HK-2 (cell line): Measurements from ENCODE around the gene KCNH2.
A peak's percentile ranks its signal among the peaks of the same experiment; 100 is the strongest.

Source experiments
- DNase-seq: peaks from one replicate; pipeline ENCODE4 v3.0.0-alpha.2; 2018; ENCODE audit not compliant: unreplicated experiment

Gene KCNH2

DNA sequence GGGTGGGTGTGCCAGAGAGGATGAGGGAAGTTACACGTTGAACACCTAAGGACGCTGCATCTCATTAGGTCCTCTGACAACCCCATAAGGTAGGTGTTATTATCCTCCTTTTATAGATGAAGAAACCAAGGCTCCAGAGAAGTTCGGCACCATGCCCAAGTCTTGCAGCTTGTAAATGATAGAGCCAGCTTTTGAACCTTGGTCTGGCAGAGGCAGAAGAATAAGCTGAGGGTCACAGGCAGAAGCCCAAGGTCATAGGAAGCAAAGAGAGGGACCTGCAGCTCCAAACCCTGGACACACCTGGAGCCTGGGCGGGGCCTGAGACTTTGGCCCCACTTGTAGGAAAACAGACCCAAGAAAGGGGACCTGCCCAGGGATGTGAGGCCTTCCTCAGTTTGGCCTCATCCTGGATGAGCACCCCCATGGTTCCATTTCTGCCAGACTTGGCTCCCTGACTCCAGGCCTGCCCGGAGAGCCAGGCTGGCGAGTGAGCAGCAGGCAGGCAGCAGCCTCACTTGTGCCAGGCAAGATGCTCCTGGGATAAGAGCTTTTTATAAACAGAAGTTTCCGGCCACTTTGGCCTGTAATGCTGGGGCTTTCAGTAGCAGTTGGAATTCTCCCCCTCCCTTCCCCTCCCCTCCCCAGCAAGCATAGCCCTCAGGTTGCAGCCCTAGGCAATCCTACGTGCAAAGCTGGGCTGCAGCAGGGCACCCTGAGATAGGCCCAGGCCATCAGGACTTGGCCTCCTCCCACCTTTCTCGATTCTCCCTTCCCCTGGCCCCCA lies 2.4 kb downstream of the KCNH2 start:
- no peak for DNase-seq

DNA sequence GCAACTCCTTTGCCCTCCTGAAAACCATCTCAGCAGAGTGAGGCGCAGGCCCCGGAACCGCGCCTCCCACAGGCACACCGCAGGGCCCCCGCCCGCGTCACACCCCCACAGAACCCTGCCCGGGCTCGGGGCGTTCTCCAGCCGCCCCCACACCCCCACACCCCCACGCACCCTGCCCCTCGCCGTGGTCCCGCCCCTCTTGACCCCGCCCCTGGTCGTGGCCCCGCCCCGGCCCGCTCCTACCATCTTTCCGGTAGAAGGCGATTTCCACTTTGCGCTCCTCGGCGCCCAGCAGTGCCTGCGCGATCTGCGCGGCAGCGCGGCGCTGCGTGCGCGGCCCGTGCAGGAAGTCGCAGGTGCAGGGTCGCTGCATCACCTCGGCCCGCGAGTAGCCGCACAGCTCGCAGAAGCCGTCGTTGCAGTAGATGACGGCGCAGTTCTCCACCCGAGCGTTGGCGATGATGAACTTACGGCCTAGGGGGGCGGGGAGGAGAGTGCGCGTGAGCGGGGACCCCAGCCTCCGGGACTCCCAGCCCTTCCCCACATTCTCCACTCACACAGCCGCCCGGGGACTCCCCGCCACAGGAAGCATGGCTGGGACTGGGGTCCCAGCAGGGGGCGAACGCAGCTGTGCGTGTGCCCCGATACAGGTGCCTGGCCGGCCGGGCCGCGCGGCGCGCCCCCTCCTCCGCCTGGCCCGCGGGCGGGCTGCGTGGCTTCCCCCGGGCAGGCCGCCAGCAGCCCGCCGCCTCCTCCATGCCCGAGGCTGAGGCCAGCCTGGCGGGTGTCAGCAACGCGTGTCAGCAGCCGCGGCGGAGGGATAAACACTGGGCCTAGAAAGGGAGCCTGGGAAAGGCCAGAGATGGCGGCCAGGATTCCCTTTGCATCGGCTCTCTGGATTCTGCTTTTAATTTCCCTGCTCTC lies 3.4 kb downstream of the KCNH2 start:
- DNase-seq: peak; percentile 28

DNA sequence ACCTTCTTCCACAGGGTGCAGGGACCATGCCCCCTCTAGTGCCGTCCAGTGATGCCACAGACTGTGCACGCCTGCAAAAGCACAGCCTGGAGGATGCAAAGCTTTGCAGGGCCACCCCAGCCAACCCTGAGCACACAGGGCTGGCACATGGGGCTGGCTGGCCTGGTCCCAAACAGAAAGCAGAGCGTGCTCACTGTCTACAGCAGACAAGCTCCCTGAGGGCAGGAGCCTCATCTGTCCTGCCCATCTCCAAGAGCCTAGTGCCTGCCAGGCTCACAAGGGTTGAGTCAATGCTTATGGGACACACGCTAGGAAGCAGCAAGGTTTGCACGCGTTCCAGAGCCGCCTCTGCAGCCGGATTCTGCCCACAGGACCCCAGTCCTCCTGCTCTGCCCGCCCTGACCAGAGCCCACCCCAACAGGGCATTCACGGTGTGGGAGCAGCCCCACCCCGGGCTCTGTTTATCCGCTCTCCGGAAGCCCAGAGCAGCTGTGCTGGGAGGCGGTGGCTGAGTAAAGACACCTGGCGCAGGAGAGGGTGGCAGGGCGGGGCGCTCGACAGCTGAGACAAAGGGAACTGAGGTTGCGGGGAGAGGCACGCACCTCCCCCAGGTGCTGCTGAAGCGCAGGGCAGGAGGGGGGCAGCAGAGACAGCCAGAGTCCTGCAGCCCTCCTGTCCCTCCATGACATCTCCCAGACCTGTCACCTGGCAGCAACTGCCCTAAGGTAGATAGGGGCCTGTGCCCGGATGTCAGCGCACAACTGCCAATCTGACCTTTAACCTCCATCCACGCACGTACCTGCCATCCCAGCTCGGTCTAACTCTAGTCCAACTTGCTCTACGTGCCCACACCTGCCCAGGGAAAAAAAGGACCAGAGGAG lies 4.3 kb downstream of the KCNH2 start:
- no peak for DNase-seq

DNA sequence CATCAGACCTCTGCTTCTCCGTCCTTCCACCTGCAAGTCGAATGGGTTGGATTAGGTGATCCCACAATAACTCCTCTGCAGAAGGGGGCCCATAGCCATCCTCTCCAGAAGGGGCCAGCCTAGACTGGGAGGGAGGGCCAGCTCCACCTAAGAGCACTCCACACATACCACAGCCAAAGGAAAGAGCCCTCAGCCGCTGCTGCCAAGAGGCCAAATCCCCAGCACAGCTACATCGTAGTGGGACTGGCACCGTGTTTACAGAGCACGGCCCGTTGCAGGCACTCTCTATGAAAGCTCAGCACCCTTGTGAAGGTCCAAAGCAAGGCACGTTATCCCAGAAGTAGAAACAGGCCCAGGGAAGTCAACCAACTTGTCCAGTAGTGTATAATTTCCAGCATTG lies 5.4 kb downstream of the KCNH2 start:
- DNase-seq: no peak

DNA sequence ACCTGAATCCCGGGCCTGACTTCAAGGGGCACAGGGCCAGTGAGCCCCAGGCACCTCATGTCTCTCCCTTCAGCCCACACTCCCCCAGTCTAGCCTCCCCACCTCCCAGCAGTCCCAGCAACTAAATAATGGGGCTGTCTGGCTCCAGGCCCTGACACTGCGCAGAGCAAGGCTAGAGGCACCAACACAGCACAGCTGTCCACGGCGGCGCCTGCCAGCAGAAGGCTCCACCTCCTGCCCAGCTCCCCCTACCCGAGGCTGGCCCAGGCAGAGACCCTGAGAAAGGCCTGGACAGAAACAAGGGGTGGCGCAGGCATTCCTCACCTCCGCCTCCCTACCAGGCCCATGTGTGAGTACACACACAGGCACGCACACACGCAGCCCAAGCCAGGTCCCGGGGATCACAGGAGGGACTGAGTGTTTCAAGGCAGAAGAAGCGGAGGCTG lies 6.1 kb downstream of the KCNH2 start:
- DNase-seq: no peak

DNA sequence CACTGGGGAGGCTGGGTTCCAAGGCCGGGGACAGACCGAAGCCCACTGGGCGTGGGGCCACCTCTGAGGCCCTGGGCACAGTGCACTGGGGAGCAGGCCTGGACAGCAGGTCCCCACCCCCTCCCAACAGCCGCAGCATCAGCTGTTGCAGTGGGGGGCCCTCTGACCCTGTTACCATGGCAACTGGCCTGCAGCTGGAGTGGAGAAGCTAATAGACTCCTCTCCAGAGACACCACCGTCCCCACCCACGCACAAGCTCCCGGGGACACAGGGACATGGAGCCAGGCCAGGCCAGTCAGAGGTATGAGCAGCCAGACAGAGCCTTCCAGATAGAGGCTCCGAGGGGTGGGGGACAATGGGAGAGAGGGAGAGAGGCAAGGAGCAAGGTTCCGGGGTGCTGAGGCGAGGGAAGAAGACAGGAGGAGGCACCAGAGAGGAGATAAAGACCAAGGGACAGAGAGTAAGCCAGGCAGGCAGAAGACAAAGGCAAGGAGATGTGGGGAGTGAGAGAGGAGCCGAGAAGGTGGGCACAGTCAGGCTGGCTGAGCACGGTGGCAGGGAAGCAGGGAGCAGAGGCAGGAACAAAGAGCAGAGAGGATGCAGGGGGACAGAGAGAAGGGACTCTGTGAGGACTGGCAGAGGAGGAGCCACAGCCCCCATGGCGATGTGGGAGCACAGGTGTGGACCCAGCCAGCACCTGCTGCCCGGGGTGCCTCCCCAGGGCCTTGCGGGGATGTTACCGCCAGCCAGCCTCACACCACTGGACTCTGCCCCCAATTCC lies 6.7 kb downstream of the KCNH2 start:
- no peak for DNase-seq

DNA sequence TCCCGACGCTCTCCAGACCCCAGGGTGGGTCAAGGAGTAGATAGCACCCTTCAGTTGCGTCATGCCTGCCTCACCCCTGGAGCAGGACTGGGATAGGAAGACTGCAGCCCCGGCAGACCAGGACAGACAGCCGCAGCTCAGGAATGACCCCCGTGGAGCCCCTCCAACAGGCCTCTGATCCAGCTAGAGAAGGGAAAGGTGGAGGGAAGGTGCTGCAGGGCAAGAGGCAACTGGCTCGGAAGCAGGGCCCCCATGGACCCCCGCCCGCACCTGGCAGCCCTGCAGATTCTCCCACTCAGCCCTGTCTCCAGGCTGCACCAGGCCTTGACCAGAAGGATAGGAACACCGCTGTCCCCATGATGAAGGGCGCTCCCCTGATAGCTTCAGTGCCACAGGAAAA lies 7.7 kb downstream of the KCNH2 start:
- DNase-seq: no peak

DNA sequence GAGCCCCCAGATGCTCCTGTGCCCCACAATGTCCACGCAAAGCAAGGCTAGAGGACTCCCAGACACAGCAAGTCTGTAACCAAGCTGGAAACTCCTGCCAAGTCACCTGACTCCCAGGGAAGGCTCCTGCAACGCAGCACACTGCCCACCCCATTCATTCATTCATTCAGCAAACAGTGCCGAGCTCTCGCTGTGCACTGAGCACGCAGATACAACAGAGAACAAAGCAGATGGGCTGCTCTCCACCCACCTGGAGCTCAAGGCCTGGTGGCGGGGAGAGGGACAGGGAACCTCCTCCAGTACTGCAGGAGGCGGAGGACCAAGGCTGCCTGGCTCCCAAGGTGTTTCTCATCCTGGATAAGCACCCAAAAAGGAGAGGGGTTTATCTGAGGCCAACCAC lies 8.6 kb downstream of the KCNH2 start:
- no peak for DNase-seq

DNA sequence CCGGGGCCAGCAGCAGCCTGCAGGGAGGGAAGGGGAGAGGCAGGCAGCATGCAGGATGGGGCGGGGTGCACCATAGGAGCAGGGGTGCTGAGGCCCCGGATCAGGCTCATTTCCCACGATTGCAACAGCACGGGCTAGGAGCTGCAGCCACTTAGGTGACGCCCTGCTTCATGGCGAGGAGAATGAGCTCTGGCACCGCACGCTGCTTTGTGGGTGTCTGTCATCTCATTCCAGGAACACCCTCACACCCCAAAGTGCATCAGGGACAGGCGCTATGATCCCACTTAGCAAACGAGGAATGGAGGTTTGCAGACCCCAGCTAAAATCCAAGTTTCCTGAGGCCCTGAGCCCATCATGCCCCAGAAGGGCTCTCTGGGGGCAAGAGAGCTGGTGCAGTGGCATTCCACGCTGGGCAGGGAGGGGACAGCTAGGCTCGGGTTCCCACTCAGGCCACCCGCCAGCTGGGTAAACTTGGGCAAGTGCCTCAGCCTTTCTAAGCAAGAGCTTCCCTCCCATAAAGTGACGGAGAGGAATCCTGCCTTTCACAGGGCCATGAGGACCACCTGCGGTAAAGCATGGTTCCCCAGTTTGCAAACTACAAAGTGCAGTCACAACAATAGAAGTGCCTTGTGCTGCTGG lies 9.3 kb downstream of the KCNH2 start:
- DNase-seq: no peak

DNA sequence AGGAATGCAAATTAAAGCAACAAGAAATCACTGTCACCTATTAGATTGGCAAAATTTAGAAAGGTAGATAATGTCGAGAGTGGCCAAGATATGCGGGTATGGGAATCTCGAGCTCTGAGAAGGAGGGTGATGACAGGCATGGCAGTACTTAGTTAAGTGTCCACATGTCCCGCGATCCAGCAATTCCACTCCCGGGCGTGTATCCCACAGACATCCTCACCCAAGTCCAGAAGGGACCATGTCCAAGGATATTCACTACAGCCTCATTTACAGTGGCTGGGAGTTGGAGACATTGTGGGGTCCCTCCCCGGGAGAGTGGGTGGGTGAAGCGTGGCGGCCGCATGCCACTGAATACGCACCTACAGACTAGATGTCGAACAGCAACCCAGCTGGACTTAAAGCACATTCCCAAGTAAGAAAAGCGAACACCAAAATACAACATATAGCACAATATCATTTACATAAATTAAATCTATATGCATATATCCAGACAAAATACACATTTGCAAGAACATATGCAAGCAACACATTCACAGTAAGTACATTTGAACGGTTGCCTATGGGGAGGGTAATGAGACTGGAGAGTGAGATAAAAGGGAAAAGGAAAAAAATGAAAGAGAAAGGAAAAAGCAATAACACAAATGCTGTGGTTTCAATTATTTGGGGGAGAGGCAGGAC lies 9.9 kb downstream of the KCNH2 start:
- no peak for DNase-seq

DNA sequence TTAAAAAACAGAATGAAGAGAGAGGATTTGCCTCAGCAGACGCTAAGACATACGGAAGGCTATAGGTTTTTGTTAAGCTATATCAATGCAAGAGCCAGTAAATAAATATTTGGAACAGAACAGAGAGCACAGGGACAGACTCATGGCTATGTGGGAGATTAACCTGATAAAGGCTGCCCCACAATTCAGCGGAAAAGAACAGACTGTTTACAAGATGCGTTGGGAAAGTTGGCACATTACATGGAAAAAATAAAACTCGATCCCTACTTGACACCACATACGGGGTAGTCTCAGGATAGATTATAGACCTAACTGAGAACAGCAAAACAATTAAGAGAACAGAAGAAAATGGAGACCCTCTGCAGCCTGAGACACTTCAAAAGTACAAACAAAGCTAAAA lies 10.8 kb downstream of the KCNH2 start:
- DNase-seq: no peak

DNA sequence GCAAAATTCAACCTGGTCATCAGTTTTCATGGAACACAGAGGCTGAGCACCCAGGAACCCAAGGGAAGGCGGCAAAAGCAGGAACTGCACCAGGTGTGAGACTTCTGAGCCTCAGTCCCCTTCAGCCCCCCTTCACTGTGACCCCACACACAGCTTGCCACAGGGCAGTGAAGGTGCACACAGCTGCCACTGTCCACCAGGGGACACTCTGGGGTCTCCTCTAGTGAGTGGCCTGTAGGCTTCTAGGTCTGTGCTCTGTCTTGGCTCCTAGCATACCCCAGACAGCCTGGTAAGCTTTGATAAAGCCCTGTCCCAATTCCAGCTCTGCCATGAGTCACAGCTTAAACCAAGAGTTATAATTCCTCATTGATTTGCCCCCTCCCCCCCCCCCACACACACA lies 12.1 kb downstream of the KCNH2 start:
- no peak for DNase-seq

DNA sequence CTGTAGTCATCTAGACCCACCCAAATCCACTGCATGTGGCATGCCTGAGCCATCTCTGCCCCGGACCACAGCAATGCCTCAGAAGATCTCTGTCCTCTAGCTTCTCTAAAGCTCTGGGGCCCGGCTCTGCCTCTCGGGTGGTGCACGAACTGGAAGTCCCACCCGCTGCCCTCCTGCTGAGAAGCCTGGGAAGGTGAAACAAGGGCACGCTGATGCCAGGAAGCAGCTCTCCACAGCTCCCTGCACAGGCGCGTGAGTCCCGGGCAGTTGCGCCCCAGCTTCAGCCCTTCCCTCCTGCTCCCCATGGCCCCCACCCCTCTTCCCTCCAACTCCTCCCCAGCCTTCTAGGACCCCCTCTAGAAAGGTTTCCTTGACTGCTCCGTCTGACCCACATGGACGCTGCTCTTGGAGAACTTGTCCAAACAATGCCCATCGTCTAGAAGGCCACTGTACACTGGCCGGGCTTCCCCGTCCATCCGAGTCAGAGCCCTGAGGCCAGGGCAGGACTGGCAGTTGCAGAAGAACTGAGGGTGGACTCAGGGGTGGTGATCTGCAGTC lies 12.8 kb downstream of the KCNH2 start:
- DNase-seq: no peak

DNA sequence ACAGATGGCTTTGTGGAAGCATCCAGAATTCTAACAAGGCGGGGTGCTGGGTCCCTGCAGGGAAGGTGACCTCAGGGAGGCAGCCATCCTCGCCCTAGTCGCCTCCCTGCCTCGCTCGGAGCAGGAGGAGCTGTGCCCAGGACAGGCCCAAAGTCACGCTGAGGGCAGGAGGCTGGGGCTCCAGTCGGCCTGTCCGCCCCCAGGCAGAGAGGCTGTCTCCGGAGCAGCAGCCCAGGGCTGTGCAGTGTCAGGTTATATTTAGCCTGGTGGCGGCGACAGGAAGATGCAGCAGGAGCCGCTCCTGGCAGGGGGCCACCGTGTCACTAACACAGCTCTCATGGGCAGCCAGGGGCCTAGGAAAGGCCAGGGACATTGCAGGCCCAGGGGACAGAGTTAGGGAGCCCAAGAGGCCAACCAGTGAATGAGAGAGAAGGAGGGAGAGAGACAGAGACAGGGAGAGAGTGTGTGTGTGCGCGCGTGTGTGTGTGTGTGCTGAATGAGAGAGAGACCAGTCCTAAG lies 13.5 kb downstream of the KCNH2 start:
- DNase-seq: no peak

DNA sequence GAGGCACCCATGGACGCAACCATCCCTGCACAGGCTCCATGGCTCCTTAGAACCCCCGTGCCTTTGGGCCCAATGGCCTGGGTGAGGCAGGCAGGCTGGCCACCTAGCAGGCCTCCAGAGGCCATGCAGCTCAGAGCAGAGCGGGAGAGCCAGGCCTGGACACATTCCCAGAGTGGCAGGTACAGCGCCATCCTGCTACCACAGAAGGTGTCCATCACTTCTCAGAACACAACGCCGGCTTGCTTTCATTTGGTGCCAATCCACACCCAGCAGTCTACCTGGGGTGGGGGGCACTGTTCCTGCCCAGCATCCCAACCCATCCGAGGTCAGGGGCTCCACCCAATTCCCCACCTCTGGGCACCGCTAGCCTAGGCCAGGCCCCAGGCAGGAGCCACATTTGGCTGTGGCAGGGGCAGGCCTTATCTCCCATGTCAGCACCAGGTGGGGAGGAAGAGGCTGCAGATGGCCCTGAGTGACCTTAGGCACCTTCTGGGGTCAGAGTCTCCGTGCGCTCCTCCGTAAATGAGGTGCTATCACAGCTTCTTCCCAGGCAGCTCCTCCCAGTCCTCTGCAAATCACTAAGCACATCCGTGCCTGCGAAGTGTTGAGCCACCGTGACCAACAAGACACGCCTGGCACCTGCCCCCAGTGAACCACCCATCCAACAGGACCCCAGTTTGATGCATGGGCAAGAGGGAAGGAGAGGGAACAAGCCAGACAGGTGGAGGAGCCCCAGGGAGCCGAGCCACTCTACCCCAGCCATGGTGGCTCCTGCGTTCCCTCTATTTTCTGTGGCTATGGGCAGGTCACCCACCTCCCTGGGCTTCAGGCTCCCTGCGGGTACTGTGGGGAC lies 14.2 kb downstream of the KCNH2 start:
- no peak for DNase-seq

DNA sequence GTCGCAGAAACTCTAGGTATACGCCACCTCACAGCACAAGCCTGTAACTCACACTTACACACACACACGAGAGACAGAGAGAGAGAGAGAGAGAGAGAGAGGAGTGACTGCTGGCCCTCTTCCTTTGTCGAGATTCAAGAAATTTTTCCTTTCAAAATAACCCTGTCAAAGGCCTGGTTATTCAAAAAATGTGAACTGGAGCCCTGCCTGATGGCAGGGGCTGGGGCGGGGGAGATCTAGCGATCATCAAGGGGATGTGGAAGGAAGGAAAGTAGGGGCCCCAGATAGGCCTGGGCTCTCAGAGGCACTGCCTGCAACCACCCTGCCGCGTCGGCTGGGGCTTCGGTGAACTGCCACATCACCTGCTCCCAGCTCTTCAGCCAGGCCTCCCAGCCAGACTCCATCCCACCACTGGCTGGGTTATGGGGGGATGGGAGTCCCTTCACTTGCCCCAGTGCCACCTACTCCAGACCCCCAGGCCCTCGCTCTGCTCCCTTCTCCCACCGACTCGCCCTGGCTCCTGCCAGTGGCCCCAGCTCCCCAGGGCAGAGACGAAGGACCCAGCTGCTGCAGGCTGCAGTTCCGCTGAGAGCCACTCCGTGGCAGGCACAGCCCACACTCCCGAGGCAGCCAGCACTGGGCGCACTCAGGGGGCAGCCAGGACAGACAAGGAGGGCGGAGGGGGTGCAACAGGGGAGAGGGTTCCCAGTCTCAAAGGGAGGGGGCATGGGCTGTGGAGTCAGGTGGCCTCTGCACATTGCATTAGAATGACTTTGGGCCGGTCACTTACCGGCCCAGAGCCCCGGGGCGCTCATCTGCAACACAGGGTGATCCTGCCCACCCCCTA lies 15.3 kb downstream of the KCNH2 start:
- DNase-seq: peak; percentile 41

DNA sequence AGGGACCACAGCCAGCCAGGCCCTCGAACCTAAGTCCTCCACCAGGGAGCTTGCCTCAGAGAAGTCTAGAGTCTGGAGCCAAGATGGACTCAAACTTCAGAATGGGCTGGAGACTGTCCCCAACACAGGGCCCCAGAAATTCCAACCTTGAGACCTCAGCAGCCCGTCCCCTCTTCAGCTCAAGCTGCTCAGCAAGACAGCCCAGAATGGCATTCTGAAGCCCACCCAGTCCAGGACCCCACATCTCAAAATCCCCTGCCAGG lies 15.9 kb downstream of the KCNH2 start:
- no peak for DNase-seq
